ENCODE measurements around the gene TMEM163. TPM values are rescaled to one million over a fixed set of nuclear protein-coding genes. Genes with fewer than 3 reads are reported as not detected.

The TMEM163 gene
- total RNA-seq, 1 donor from 2014 or later = not detected

DNA sequence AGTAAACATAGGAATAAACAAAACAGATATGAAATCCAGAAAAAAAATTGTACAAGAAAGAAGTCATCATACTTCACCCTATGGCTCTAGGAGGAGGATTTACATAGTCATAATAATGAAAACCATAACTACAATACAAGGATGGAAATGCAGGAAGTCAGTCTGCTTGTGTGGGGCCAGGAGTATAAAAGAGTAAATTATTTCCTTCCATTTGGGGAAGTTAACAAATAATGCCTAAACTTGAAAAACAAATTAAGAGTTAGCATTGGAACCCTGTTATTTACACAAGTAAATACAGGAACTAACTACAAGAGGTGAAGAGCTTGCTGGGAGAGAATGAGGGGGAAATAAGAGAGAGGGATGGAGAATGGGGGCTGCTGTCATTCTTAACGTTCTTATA lies 15.4 kb downstream of the TMEM163 start:
- DNase-seq (ENCODE audit: low read depth) (no peak), FAIRE-seq (no peak)
- no peak for TF ChIP-seq CTCF (IDR thresholded peaks at IDR 0.05; ENCODE audit: insufficient read depth, low read length, severe bottlenecking)

DNA sequence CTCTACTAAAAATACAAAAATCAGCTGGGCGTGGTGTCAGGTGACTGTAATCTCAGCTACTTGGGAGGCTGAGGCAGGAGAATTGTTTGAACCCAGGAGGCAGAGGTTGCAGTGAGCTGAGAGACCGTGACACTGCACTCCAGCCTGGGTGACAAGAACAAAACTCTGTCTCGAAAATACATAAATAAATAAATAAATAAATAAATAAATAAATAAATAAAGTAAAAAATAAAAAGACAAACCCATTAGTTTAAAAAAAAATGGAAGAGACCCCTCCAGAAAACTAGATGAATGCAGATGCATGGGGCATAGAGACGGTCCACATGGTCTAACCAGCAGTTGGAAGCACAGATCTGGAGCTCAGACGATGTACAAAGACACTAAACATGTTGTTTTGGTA lies 18.1 kb downstream of the TMEM163 start:
- FAIRE-seq = no peak
- Histone ChIP-seq H3K4me3 (ENCODE audit: low read depth, low read length) (no peak overlapping the region), H3K27me3 (ENCODE audit: control insufficient read depth, insufficient read depth, low read length) (no peaks in the 10 kb centered on the region), H3K36me3 (ENCODE audit: control insufficient read depth, insufficient read depth, low read length) (no peaks in the 10 kb centered on the region)
- no peak for TF ChIP-seq CTCF (IDR thresholded peaks at IDR 0.05; ENCODE audit: insufficient read depth, low read length, severe bottlenecking)
- DNase-seq (ENCODE audit: low read depth) = no peak

More for the DNA sequence above, 15.4 kb downstream of the TMEM163 start:
- Histone ChIP-seq H3K27me3 (ENCODE audit: control insufficient read depth, insufficient read depth, low read length) (no peaks in the 10 kb centered on the region), H3K36me3 (ENCODE audit: control insufficient read depth, insufficient read depth, low read length) (no peaks in the 10 kb centered on the region), H3K4me3 (ENCODE audit: low read depth, low read length) (no peak overlapping the region)

DNA sequence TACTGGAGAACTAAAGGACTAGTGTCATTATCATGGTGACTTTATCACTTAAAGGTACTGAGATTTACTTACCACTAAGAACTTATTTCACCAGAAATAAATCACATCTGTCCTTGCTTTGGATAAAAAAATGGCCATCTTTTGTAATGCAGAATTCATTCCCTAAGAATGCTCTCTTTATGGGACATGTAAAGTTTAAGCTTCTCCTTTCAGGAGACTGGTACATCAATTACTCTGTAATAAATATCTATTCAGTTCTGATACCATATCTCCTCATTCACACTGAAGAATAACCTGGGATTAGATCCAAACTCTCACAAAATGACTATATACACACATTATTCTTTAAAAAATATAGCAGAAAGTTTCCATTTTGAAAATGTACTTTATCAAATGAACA lies 24.4 kb downstream of the TMEM163 start:
- no peak for TF ChIP-seq CTCF (IDR thresholded peaks at IDR 0.05; ENCODE audit: insufficient read depth, low read length, severe bottlenecking)
- H3K36me3 ChIP-seq (ENCODE audit: control insufficient read depth, insufficient read depth, low read length) = no peaks in the 10 kb centered on the region
- no peak overlapping the region for H3K4me3 ChIP-seq (ENCODE audit: low read depth, low read length)

DNA sequence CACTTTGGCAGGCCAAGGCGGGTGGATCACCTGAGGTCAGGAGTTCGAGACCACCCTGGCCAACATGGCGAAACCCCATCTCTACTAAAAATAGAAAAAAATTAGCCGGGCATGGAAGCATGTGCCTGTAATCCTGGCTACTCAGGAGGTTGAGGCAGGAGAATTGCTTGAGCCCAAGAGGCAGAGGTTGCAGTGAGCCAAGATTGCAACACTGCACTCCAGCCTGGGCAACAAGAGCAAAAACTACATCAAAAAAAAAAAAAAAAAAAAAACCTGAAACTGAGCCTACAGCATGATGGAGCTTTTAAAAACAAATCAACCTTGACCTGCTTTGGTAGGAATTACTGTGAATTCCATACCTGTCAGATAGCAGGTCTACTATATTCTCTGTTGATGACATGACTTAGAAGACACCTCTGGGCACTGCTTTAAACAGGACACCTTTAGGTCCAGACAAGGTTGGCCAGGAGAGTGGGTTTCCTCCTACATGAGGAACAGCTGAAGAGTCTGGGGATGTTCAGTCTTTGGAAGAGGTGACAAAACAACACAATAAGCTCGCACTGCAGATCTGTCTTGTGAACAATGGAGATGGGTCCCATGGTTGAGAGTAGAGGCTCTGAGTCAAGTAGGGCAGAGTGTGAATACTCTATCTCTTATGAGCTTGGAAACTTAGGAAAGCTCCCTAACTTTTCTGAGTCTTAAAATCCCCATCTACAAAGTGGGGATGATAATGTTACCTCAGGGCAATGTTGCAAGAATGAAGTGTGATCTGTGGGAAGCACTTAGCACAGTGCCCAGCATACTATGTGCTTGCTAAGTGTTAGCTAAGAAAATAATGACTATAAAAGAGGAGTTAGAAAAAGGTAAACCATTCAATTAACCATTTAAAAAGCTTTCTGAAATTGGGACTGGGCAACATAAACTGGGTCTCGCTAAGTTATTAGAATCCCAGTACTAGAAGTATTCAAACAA lies 25.2 kb downstream of the TMEM163 start:
- no peak for DNase-seq (ENCODE audit: low read depth)
- H3K36me3 ChIP-seq (ENCODE audit: control insufficient read depth, insufficient read depth, low read length) = no peaks in the 10 kb centered on the region
- H3K4me3 ChIP-seq (ENCODE audit: low read depth, low read length) = no peak overlapping the region
- no peak for FAIRE-seq
- peaks cover 2% of the 10 kb centered on the region for H3K27me3 ChIP-seq (ENCODE audit: control insufficient read depth, insufficient read depth, low read length)
- no peak for TF ChIP-seq CTCF (IDR thresholded peaks at IDR 0.05; ENCODE audit: insufficient read depth, low read length, severe bottlenecking)

More for the DNA sequence above, 24.4 kb downstream of the TMEM163 start:
- no peak for FAIRE-seq
- H3K27me3 ChIP-seq (ENCODE audit: control insufficient read depth, insufficient read depth, low read length) = peaks cover 2% of the 10 kb centered on the region
- DNase-seq (ENCODE audit: low read depth) = no peak

- FAIRE-seq (no peak), DNase-seq (ENCODE audit: low read depth) (no peak)
- Histone ChIP-seq H3K4me3 (ENCODE audit: low read depth, low read length) (no peak overlapping the region), H3K27me3 (ENCODE audit: control insufficient read depth, insufficient read depth, low read length) (peaks cover 2% of the 10 kb centered on the region), H3K36me3 (ENCODE audit: control insufficient read depth, insufficient read depth, low read length) (no peaks in the 10 kb centered on the region)
- no peak for TF ChIP-seq CTCF (IDR thresholded peaks at IDR 0.05; ENCODE audit: insufficient read depth, low read length, severe bottlenecking)
These were observed 26.3 kb downstream of the TMEM163 start for GRCh38 chr2:134692499-134692898.
